ENCODE data around the gene ZBTB7C. TPM values are rescaled to one million over a fixed set of nuclear protein-coding genes. Genes with fewer than 3 reads are reported as not detected.

The ZBTB7C gene
- total and polyA plus RNA-seq, 2 of the 8 experiments (the other 6 are each of a cell fraction or from before 2014, with no cell fraction given), result 0.15 to 0.45 TPM

DNA sequence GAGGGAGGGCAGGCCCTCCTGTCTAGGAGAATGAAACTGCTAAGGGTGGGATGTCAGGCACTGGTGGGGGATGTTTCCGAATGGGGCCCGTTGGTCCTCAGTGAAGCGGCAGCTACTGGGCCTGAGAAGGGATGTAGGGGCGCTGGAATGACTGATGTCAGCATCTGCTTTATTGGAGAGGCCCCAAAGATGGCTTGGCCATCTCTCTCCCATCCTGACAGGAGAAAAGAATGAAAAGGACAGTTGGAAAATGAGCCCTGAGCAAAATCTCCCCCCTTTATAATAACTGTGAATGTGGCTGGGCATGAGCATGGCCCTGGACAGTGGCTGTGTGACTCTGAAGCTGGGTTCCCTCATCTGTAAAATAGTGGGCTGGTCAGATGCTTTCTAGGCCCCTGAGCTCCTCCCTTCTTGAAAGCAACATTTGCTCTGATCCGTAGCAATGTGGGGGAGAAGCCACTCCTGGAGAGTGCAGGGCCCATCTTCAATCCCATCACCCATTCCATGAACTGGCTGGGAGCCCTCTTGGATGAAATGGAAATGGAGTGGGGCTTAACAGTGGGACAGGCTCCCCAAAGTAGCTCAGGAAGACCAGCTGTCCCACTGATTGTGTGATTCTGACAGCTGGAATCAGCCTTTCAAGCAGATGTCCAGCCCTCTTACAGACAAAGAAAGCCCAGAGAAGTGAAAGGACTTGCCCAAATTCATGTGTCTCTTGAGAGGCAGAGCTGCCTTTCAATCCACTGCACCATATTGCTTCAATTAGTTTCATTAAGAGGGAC lies 246.0 kb downstream of the ZBTB7C start (continued):
- no peak for TF ChIP-seq CTBP2 (IDR thresholded peaks at IDR 0.05; ENCODE audit: borderline replicate concordance, insufficient read depth, insufficient read length, low read length)
- TF ChIP-seq NRF1 (IDR thresholded peaks at IDR 0.05; ENCODE audit: low read depth, low read length), result no peak
- TF ChIP-seq SAP30 (IDR thresholded peaks at IDR 0.05; ENCODE audit: insufficient read depth, insufficient replicate concordance, low read length), result no peak
- TF ChIP-seq SP1 (IDR thresholded peaks at IDR 0.05; ENCODE audit: low read depth, low read length), result no peak
- no peak for TF ChIP-seq POLR2A (IDR thresholded peaks at IDR 0.05; ENCODE audit: control extremely low read depth in 1 of 2, low read depth in 2 of 2, low read length in 2 of 2)
- TF ChIP-seq SP4 (IDR thresholded peaks at IDR 0.05; ENCODE audit: low read length), result no peak
- TF ChIP-seq KDM5A (IDR thresholded peaks at IDR 0.05; ENCODE audit: low read length), result no peak
- TF ChIP-seq CHD1 (IDR thresholded peaks at IDR 0.05; ENCODE audit: low read depth, low read length), result no peak
